ENCODE results near the gene PLEKHA7.

PLEKHA7 gene

DNA sequence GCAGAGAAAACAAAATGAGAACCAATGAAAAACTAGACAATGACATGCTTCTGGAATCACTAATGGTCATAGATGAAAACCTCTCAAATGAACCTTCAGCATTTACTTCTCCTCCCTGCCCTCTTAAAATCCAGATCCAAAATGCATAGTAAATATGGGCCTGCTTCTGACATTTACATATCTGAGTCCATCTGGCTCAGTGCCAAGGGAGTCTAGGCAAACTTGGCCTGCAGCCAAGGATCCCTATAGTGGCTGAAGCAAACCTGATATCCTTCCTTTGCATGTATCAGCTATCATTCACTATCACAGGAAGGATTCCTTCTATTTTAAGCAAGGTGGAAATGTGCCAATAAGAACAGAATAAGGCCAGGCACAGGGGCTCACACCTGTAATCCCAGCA, 170.9 kb downstream of the PLEKHA7 start:
- Histone ChIP-seq H3K9me3 (no peaks in the 10 kb centered on the region), H3K27me3 (no peaks in the 10 kb centered on the region), H3K4me3 (ENCODE audit: low read depth, low read length) (no peak overlapping the region), H3K36me3 (no peaks in the 10 kb centered on the region), H3K4me1 (no peaks in the 10 kb centered on the region)
- DNase-seq = peak; percentile 52
- TF ChIP-seq, protein P1, sequence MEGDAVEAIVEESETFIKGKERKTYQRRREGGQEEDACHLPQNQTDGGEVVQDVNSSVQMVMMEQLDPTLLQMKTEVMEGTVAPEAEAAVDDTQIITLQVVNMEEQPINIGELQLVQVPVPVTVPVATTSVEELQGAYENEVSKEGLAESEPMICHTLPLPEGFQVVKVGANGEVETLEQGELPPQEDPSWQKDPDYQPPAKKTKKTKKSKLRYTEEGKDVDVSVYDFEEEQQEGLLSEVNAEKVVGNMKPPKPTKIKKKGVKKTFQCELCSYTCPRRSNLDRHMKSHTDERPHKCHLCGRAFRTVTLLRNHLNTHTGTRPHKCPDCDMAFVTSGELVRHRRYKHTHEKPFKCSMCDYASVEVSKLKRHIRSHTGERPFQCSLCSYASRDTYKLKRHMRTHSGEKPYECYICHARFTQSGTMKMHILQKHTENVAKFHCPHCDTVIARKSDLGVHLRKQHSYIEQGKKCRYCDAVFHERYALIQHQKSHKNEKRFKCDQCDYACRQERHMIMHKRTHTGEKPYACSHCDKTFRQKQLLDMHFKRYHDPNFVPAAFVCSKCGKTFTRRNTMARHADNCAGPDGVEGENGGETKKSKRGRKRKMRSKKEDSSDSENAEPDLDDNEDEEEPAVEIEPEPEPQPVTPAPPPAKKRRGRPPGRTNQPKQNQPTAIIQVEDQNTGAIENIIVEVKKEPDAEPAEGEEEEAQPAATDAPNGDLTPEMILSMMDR (IDR thresholded peaks at IDR 0.05; ENCODE audit: low read depth, low read length) = no peak

DNA sequence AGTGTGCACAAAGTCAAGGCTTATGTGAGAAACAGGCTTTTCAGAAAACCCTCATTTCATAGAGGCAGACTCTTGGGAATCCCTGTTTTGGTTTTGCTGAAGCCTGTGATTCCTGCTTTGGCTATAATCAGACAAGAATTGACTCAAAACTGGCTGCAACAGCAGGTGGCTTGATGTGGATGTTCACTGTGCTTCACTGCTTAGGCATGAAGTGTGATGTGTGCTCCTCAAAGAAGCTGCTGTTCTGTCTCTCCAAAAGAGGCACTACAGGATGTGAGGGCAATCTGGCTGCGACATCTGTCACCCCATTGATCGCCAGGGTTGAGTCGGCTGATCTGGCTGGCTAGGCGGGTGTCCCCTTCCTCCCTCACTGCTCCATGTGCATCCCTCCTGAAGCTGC, 172.2 kb downstream of the PLEKHA7 start:
- H3K9me3 ChIP-seq = no peaks in the 10 kb centered on the region
- no peaks in the 10 kb centered on the region for H3K36me3 ChIP-seq
- H3K27me3 ChIP-seq = no peaks in the 10 kb centered on the region
- no peak for DNase-seq
- TF ChIP-seq, protein P1 (IDR thresholded peaks at IDR 0.05; ENCODE audit: low read depth, low read length) = no peak
- no peak overlapping the region for H3K4me3 ChIP-seq (ENCODE audit: low read depth, low read length)
- H3K4me1 ChIP-seq = no peaks in the 10 kb centered on the region

DNA sequence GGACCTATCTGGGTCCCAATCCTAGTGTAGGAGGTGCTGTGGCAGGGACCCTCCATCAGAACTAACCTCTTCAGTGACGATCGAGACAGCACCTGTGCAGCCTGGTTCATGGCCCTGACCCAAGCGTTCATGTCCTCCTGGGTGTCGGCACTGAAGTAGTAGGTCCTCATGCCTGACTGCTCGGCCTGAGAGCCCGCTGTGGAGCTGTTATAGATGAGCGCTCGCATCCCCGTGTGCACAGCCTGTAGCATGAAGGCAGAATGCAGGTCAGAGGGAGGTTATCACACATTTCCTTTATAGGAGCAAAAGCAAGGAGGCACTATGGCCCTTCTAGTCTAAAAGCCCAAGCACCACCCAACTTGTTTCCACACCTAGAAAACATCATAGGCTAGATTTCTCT, 172.7 kb downstream of the PLEKHA7 start:
- Histone ChIP-seq H3K9me3 (no peaks in the 10 kb centered on the region), H3K27me3 (no peaks in the 10 kb centered on the region), H3K4me3 (ENCODE audit: low read depth, low read length) (no peak overlapping the region), H3K36me3 (no peaks in the 10 kb centered on the region), H3K4me1 (no peaks in the 10 kb centered on the region)
- no peak for DNase-seq
- TF ChIP-seq, protein P1 (IDR thresholded peaks at IDR 0.05; ENCODE audit: low read depth, low read length) = no peak

DNA sequence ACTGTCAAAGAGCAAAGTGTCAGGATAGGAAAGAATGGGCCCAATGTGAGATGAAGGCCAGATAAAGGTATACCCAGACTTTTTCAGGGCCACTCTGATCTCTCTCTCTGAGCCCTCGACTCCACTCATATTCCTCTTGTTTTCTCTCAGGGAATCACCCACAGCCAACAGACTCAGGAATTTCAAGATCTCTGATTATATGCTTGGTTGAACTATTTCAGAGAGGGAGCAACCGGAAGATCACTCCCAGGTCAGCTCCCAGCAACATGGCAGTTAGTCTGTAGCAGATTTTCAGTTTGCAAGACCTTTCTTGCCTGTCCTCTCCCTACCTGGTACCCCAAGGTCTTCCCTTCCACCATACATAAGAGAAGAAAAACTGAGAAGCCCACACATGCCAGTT, 173.3 kb downstream of the PLEKHA7 start:
- H3K27me3 ChIP-seq = no peaks in the 10 kb centered on the region
- no peak for DNase-seq
- TF ChIP-seq, protein P1 (IDR thresholded peaks at IDR 0.05; ENCODE audit: low read depth, low read length) = no peak
- H3K9me3 ChIP-seq = no peaks in the 10 kb centered on the region
- H3K4me1 ChIP-seq = no peaks in the 10 kb centered on the region
- no peaks in the 10 kb centered on the region for H3K36me3 ChIP-seq
- no peak overlapping the region for H3K4me3 ChIP-seq (ENCODE audit: low read depth, low read length)

DNA sequence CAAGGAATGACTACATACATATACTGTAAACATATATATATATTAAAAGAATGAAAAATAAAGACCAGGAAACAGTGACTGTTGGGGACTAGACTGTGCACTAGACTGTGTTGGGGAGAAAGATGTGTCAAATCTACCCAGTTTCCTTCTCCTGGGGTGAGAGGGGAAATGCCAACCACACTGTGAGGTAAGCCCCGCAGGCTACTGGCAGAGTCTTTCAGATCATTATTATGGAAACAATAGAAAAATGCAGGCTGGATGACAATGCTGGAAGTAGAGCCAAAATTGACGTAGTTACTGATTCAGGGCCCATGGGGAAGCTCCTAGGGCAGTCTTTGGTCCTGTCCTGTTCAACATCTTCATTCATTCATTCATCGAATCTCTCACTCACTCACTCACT, 174.4 kb downstream of the PLEKHA7 start:
- no peaks in the 10 kb centered on the region for H3K36me3 ChIP-seq
- H3K4me1 ChIP-seq = no peaks in the 10 kb centered on the region
- no peaks in the 10 kb centered on the region for H3K27me3 ChIP-seq
- TF ChIP-seq, protein P1 (IDR thresholded peaks at IDR 0.05; ENCODE audit: low read depth, low read length) = no peak
- H3K4me3 ChIP-seq (ENCODE audit: low read depth, low read length) = no peak overlapping the region
- no peak for DNase-seq
- no peaks in the 10 kb centered on the region for H3K9me3 ChIP-seq

DNA sequence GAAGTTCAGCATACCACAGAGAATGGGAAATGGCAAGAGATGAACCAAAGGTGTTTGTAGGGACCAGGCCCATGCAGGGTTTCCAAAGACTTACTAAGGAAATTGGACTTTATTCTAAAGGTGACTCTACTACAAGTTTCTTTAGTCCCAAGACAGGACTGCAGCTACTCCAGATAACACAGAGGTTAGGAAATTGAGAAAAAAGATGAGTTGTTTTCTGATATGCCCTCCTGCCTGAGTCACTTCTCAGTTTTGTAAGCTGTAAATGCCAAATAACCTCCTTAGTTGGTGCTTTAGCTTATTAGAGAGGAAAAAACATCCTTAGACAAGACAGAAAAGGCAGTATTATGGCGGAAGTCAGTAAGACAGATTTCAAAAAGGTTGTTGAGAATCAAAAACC, 179.8 kb downstream of the PLEKHA7 start:
- Histone ChIP-seq H3K9me3 (no peaks in the 10 kb centered on the region), H3K27me3 (no peaks in the 10 kb centered on the region), H3K4me1 (no peaks in the 10 kb centered on the region), H3K4me3 (ENCODE audit: low read depth, low read length) (no peak overlapping the region), H3K36me3 (no peaks in the 10 kb centered on the region)
- TF ChIP-seq, protein P1 (IDR thresholded peaks at IDR 0.05; ENCODE audit: low read depth, low read length) = no peak
- DNase-seq = no peak

All from BE2C (cell line).